ENCODE data around the gene OLFML2B. TPM values are rescaled to one million over a fixed set of nuclear protein-coding genes. Genes with fewer than 3 reads are reported as not detected.

The OLFML2B gene
- total RNA-seq, 1 donor from 2014 or later, result not detected

GRCh38 chr1:161945306-161946060 lies 78.2 kb downstream of the OLFML2B start:
- Mint-ChIP-seq H3K4me1 (ENCODE audit: low read depth) (no peaks in the 10 kb centered on the region), H3K9me3 (no peaks in the 10 kb centered on the region), H3K36me3 (ENCODE audit: low read depth) (peaks cover 49% of the 10 kb centered on the region), H3K27me3 (ENCODE audit: low read depth) (no peaks in the 10 kb centered on the region), H3K27ac (no peak overlapping the region), H3K4me3 (ENCODE audit: low read depth) (no peak overlapping the region)
- no peak for DNase-seq (ENCODE audit: low spot score)
- intact Hi-C loops (cut with micrococcal nuclease), result no loop called here

GRCh38 chr1:161944381-161944780 lies 79.3 kb downstream of the OLFML2B start:
- H3K36me3 Mint-ChIP-seq (ENCODE audit: low read depth), result peaks cover 42% of the 10 kb centered on the region
- H3K4me3 Mint-ChIP-seq (ENCODE audit: low read depth), result no peak overlapping the region
- no peaks in the 10 kb centered on the region for H3K4me1 Mint-ChIP-seq (ENCODE audit: low read depth)
- no peak overlapping the region for H3K27ac Mint-ChIP-seq
- no peaks in the 10 kb centered on the region for H3K27me3 Mint-ChIP-seq (ENCODE audit: low read depth)
- no peaks in the 10 kb centered on the region for H3K9me3 Mint-ChIP-seq
- intact Hi-C loops (cut with micrococcal nuclease), result no loop called here
- no peak for DNase-seq (ENCODE audit: low spot score)

- no peak for DNase-seq (ENCODE audit: low spot score)
- Mint-ChIP-seq H3K4me3 (ENCODE audit: low read depth) (no peak overlapping the region), H3K4me1 (ENCODE audit: low read depth) (no peaks in the 10 kb centered on the region), H3K27me3 (ENCODE audit: low read depth) (no peaks in the 10 kb centered on the region), H3K9me3 (no peaks in the 10 kb centered on the region), H3K36me3 (ENCODE audit: low read depth) (peaks cover 41% of the 10 kb centered on the region), H3K27ac (no peak overlapping the region)
- intact Hi-C loops (cut with micrococcal nuclease), result no loop called here
Measured at GRCh38 chr1:161943737-161944136, 79.9 kb downstream of the OLFML2B start.

GRCh38 chr1:161941726-161942436 lies 81.8 kb downstream of the OLFML2B start:
- Mint-ChIP-seq H3K27me3 (ENCODE audit: low read depth) (no peaks in the 10 kb centered on the region), H3K4me1 (ENCODE audit: low read depth) (no peaks in the 10 kb centered on the region), H3K9me3 (no peaks in the 10 kb centered on the region), H3K36me3 (ENCODE audit: low read depth) (peaks cover 34% of the 10 kb centered on the region), H3K27ac (no peak overlapping the region), H3K4me3 (ENCODE audit: low read depth) (no peak overlapping the region)
- intact Hi-C loops (cut with micrococcal nuclease), result no loop called here
- DNase-seq (ENCODE audit: low spot score), result no peak

- DNase-seq (ENCODE audit: low spot score), result no peak
- H3K27me3 Mint-ChIP-seq (ENCODE audit: low read depth), result no peaks in the 10 kb centered on the region
- no peak overlapping the region for H3K4me3 Mint-ChIP-seq (ENCODE audit: low read depth)
- no peaks in the 10 kb centered on the region for H3K4me1 Mint-ChIP-seq (ENCODE audit: low read depth)
- H3K27ac Mint-ChIP-seq, result no peak overlapping the region
- intact Hi-C loops (cut with micrococcal nuclease), result no loop called here
- no peaks in the 10 kb centered on the region for H3K9me3 Mint-ChIP-seq
- peaks cover 37% of the 10 kb centered on the region for H3K36me3 Mint-ChIP-seq (ENCODE audit: low read depth)
Measured at GRCh38 chr1:161940866-161941591, 82.6 kb downstream of the OLFML2B start.

GRCh38 chr1:161936786-161937185 lies 86.9 kb downstream of the OLFML2B start:
- DNase-seq (ENCODE audit: low spot score), result no peak
- Mint-ChIP-seq H3K4me1 (ENCODE audit: low read depth) (peaks cover 25% of the 10 kb centered on the region), H3K36me3 (ENCODE audit: low read depth) (peaks cover 15% of the 10 kb centered on the region), H3K27ac (no peak overlapping the region), H3K4me3 (ENCODE audit: low read depth) (no peak overlapping the region), H3K27me3 (ENCODE audit: low read depth) (no peaks in the 10 kb centered on the region), H3K9me3 (no peaks in the 10 kb centered on the region)
- intact Hi-C loops (cut with micrococcal nuclease), result no loop called here

- Mint-ChIP-seq H3K27ac (no peak overlapping the region), H3K36me3 (ENCODE audit: low read depth) (peaks cover 14% of the 10 kb centered on the region), H3K27me3 (ENCODE audit: low read depth) (no peaks in the 10 kb centered on the region), H3K4me1 (ENCODE audit: low read depth) (peaks cover 25% of the 10 kb centered on the region), H3K4me3 (ENCODE audit: low read depth) (no peak overlapping the region), H3K9me3 (no peaks in the 10 kb centered on the region)
- DNase-seq (ENCODE audit: low spot score), result no peak
- intact Hi-C loops (cut with micrococcal nuclease), result loop anchor here (2.0 kb wide), 1 partner anchor 16 kb away; no protein-coding TSS in a partner anchor
Measured at GRCh38 chr1:161935264-161935663, 88.4 kb downstream of the OLFML2B start.

- H3K4me1 Mint-ChIP-seq (ENCODE audit: low read depth), result peaks cover 25% of the 10 kb centered on the region
- no peaks in the 10 kb centered on the region for H3K9me3 Mint-ChIP-seq
- peak overlapping the region; percentile 58 for H3K27ac Mint-ChIP-seq
- intact Hi-C loops (cut with micrococcal nuclease), result loop anchor here (2.0 kb wide), 1 partner anchor 15 kb away; no protein-coding TSS in a partner anchor
- peak overlapping the region; percentile 4 for H3K4me3 Mint-ChIP-seq (ENCODE audit: low read depth)
- no peak for DNase-seq (ENCODE audit: low spot score)
- no peaks in the 10 kb centered on the region for H3K27me3 Mint-ChIP-seq (ENCODE audit: low read depth)
- peaks cover 23% of the 10 kb centered on the region for H3K36me3 Mint-ChIP-seq (ENCODE audit: low read depth)
Measured at GRCh38 chr1:161933592-161934588, 89.8 kb downstream of the OLFML2B start.

Other genes starting within 250 kb of the OLFML2B start
- gene NOS1AP, start 45.8 kb upstream of the OLFML2B start, total RNA-seq, result not detected in 2 replicates